Neural cell (in vitro differentiated cells): ENCODE results near the gene EPHX1. TPM values are rescaled to one million over a fixed set of nuclear protein-coding genes. Genes with fewer than 3 reads are reported as not detected.

Experiments
- H2AFZ ChIP-seq: fragments of 200-600, 300-800 bp; sonication (generic), shearing (Covaris generic); 2 replicates; pipeline ENCODE4 v1.6.0; 2014; ENCODE audit warnings: low read depth, mild to moderate bottlenecking, antibody characterized with exemption, low read length, moderate library complexity
- H3F3A ChIP-seq: fragments of 200-600 bp; shearing (Covaris generic); 2 replicates; pipeline ENCODE4 v1.6.1; 2016; ENCODE audit warnings: mild to moderate bottlenecking, moderate library complexity, mixed read lengths, antibody characterized with exemption, low read length; ENCODE audit not compliant: insufficient read depth, poor library complexity, severe bottlenecking
- H3K27ac ChIP-seq: fragments of 200-600, 300-800 bp; sonication (generic), shearing (Covaris generic); 2 replicates; pipeline ENCODE4 v1.5.1; 2014; ENCODE audit warnings: mild to moderate bottlenecking, low read length, moderate library complexity
- H3K27me3 ChIP-seq: fragments of 300-800, 200-600 bp; sonication (generic), shearing (Covaris generic); 2 replicates; pipeline ENCODE4 v1.6.0; 2014; ENCODE audit warnings: mild to moderate bottlenecking, low read depth, low read length, moderate library complexity; ENCODE audit not compliant: insufficient read depth
- H3K36me3 ChIP-seq: fragments of 300-800, 200-600 bp; sonication (generic), shearing (Covaris generic); 2 replicates; pipeline ENCODE4 v1.5.1; 2014; ENCODE audit warnings: mild to moderate bottlenecking, antibody characterized with exemption, low read length, moderate library complexity; ENCODE audit not compliant: insufficient read depth
- H3K4me2 ChIP-seq: fragments of 300-800, 200-600 bp; sonication (generic), shearing (Covaris generic); 2 replicates; pipeline ENCODE4 v1.6.0; 2014; ENCODE audit warnings: mild to moderate bottlenecking, low read length
- H3K4me3 ChIP-seq: fragments of 300-800, 200-600 bp; sonication (generic), shearing (Covaris generic); 2 replicates; pipeline ENCODE4 v1.5.1; 2014; ENCODE audit warnings: mild to moderate bottlenecking, low read length, moderate library complexity
- H3K79me2 ChIP-seq: fragments of 200-600 bp; shearing (Covaris generic); replicated peaks from 2 replicates; pipeline ENCODE4 v1.6.0; 2014; ENCODE audit warnings: mild to moderate bottlenecking, low read length, moderate library complexity; ENCODE audit not compliant: insufficient read depth
- H3K9ac ChIP-seq: fragments of 300-800, 200-600 bp; sonication (generic), shearing (Covaris generic); 2 replicates; pipeline ENCODE4 v1.6.1; 2016; ENCODE audit warnings: mild to moderate bottlenecking, low read length, mixed read lengths
- H3K9me2 ChIP-seq: fragments of 200-600 bp; shearing (Covaris generic); 2 replicates; pipeline ENCODE4 v1.6.1; 2016; ENCODE audit warnings: mild to moderate bottlenecking, low read length, mixed read lengths; ENCODE audit not compliant: insufficient read depth
- H3K9me3 ChIP-seq: fragments of 200-600, 300-800 bp; sonication (generic), shearing (Covaris generic); 2 replicates; pipeline ENCODE4 v1.6.1; 2016; ENCODE audit warnings: mild to moderate bottlenecking, mixed run types, low read length, moderate library complexity, mixed read lengths
- H4K20me1 ChIP-seq: fragments of 200-600 bp; shearing (Covaris generic); 2 replicates; pipeline ENCODE4 v1.6.1; 2016; ENCODE audit warnings: mild to moderate bottlenecking, mixed run types; ENCODE audit not compliant: insufficient read depth
- EP300 ChIP-seq: fragments of 450-650 bp; conservative IDR thresholded peaks from 2 replicates; pipeline ENCODE4 v1.6.1; 2014; ENCODE audit warnings: antibody characterized with exemption, mild to moderate bottlenecking, moderate library complexity; ENCODE audit not compliant: poor library complexity, severe bottlenecking
- EZH2 ChIP-seq: fragments of 200-600, 300-800 bp; shearing (Covaris generic), sonication (generic); IDR thresholded peaks from 2 replicates; pipeline ENCODE4 v1.6.1; 2014; ENCODE audit warnings: antibody characterized with exemption, low read length, borderline replicate concordance, mild to moderate bottlenecking; ENCODE audit not compliant: insufficient read depth, poor library complexity, severe bottlenecking
- MXI1 ChIP-seq: fragments of 450-650 bp; conservative IDR thresholded peaks from 2 replicates; pipeline ENCODE4 v1.6.1; 2014; ENCODE audit warnings: antibody characterized with exemption, mild to moderate bottlenecking; ENCODE audit not compliant: poor library complexity, severe bottlenecking
- POLR2AphosphoS5 ChIP-seq: IDR thresholded peaks from 2 replicates; pipeline ENCODE4 v1.6.1; 2012
- RAD21 ChIP-seq: fragments of 450-650 bp; conservative IDR thresholded peaks from 2 replicates; pipeline ENCODE4 v1.6.1; 2014; ENCODE audit warnings: antibody characterized with exemption, mild to moderate bottlenecking, moderate library complexity
- SMC3 ChIP-seq: fragments of 450-650 bp; conservative IDR thresholded peaks from 2 replicates; pipeline ENCODE4 v1.6.1; 2014; ENCODE audit warnings: antibody characterized with exemption, mild to moderate bottlenecking, moderate library complexity; ENCODE audit not compliant: poor library complexity
- TAF1 ChIP-seq: IDR thresholded peaks from 2 replicates; pipeline ENCODE4 v1.6.1; 2012; ENCODE audit warnings: low read depth
- polyA plus RNA-seq: library from polyadenylated mRNA; depleted of rRNA; stranded (reverse); fragments of >200 nt; gene quantifications from 2 replicates; pipeline ENCODE4 v1.2.3, GENCODE V29; 2014
- TF ChIP-seq, protein P1 (sequence below): IDR thresholded peaks from 2 replicates; pipeline ENCODE4 v1.6.1; 2012; ENCODE audit warnings: borderline replicate concordance
- TF ChIP-seq, protein P2 (sequence below): fragments of 450-650 bp; IDR thresholded peaks from 2 replicates; pipeline ENCODE4 v1.5.1; 2014; ENCODE audit warnings: antibody characterized with exemption, mild to moderate bottlenecking, moderate library complexity; ENCODE audit not compliant: poor library complexity, severe bottlenecking

EPHX1 gene
- polyA plus RNA-seq, 1 donor from 2014 or later = 8.7 TPM

DNA sequence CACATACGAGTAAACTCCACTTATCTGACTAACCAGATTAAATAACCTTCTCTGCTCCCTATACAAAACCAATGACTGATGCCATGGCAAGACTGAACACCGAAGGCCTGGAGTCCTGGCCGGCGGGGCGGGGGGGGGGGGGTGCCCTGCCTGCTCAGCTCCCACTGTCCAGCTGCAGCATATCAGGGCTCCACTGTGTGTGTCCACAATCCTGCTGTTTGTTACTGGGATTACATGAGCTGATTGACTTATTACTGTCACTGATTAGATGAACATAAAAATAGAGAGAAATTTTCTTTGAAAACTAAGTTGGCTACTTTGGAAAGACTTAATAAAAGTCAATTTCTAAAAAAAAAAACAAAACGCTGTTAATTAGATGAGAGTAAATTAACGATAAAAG is 47.3 kb downstream of the EPHX1 start:
- Histone ChIP-seq H2AFZ (no peak overlapping the region), H3K9ac (no peak overlapping the region), H3F3A (no peaks in the 10 kb centered on the region), H3K36me3 (no peaks in the 10 kb centered on the region), H3K79me2 (no peaks in the 10 kb centered on the region), H4K20me1 (no peaks in the 10 kb centered on the region), H3K9me3 (no peaks in the 10 kb centered on the region), H3K9me2 (no peaks in the 10 kb centered on the region), H3K27ac (no peak overlapping the region), H3K27me3 (no peaks in the 10 kb centered on the region), H3K4me3 (no peak overlapping the region), H3K4me2 (no peak overlapping the region)
- TF ChIP-seq EZH2 (no peak), TAF1 (no peak), POLR2AphosphoS5 (no peak), SMC3 (no peak), MXI1 (no peak), RAD21 (no peak), EP300 (no peak)
- TF ChIP-seq, protein P1, sequence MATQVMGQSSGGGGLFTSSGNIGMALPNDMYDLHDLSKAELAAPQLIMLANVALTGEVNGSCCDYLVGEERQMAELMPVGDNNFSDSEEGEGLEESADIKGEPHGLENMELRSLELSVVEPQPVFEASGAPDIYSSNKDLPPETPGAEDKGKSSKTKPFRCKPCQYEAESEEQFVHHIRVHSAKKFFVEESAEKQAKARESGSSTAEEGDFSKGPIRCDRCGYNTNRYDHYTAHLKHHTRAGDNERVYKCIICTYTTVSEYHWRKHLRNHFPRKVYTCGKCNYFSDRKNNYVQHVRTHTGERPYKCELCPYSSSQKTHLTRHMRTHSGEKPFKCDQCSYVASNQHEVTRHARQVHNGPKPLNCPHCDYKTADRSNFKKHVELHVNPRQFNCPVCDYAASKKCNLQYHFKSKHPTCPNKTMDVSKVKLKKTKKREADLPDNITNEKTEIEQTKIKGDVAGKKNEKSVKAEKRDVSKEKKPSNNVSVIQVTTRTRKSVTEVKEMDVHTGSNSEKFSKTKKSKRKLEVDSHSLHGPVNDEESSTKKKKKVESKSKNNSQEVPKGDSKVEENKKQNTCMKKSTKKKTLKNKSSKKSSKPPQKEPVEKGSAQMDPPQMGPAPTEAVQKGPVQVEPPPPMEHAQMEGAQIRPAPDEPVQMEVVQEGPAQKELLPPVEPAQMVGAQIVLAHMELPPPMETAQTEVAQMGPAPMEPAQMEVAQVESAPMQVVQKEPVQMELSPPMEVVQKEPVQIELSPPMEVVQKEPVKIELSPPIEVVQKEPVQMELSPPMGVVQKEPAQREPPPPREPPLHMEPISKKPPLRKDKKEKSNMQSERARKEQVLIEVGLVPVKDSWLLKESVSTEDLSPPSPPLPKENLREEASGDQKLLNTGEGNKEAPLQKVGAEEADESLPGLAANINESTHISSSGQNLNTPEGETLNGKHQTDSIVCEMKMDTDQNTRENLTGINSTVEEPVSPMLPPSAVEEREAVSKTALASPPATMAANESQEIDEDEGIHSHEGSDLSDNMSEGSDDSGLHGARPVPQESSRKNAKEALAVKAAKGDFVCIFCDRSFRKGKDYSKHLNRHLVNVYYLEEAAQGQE = no peak
- TF ChIP-seq, protein P2, sequence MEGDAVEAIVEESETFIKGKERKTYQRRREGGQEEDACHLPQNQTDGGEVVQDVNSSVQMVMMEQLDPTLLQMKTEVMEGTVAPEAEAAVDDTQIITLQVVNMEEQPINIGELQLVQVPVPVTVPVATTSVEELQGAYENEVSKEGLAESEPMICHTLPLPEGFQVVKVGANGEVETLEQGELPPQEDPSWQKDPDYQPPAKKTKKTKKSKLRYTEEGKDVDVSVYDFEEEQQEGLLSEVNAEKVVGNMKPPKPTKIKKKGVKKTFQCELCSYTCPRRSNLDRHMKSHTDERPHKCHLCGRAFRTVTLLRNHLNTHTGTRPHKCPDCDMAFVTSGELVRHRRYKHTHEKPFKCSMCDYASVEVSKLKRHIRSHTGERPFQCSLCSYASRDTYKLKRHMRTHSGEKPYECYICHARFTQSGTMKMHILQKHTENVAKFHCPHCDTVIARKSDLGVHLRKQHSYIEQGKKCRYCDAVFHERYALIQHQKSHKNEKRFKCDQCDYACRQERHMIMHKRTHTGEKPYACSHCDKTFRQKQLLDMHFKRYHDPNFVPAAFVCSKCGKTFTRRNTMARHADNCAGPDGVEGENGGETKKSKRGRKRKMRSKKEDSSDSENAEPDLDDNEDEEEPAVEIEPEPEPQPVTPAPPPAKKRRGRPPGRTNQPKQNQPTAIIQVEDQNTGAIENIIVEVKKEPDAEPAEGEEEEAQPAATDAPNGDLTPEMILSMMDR = no peak

DNA sequence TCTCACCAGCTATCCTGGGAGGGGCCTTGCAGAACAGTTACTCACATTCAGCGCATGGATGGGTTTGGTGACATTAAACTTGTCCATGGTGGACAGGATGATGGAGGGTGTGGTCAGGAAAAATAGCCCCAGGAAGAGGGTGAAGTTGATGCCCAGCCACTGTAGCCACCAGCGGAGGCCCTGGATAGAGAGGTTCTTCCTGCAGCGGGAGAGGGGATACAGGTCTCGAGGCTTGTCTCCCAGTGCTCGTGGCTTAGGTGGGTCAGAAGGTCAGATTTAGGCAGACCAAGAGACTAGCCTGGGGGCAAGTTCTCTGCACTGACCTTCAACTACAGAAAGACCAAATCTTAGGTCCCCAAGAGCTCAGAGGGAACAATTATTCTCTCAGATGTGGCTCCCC is 49.2 kb downstream of the EPHX1 start:
- H3K27ac ChIP-seq = no peak overlapping the region
- no peak overlapping the region for H3K9ac ChIP-seq
- TF ChIP-seq TAF1 = no peak

DNA sequence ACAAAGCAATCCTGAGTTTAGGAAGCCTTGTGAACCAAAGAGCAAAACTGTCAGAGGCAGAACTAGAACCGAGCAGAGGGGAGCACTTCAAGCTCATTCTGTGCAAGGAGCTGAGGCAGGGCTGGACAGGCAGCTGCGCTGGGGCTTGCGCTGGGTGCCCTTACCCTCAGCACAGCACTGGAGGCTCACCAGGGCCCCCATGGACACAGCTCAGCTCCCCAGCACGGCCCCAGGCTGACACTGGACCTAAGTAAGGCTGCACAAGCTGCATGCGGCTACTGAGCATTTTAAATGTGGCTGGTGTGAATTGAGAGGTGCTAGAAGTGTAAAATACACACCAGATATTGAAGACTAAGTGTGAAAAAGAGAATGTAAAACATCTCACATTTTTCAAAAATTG is 50.2 kb downstream of the EPHX1 start:
- Histone ChIP-seq H3K27me3 (no peaks in the 10 kb centered on the region), H3K9ac (no peak overlapping the region), H3K27ac (no peak overlapping the region), H3K9me3 (no peaks in the 10 kb centered on the region), H3K9me2 (no peaks in the 10 kb centered on the region), H3K36me3 (no peaks in the 10 kb centered on the region), H3K79me2 (no peaks in the 10 kb centered on the region), H3K4me3 (no peak overlapping the region), H4K20me1 (no peaks in the 10 kb centered on the region), H3F3A (no peaks in the 10 kb centered on the region), H3K4me2 (no peak overlapping the region), H2AFZ (no peak overlapping the region)
- TF ChIP-seq EP300 (no peak), SMC3 (no peak), TAF1 (no peak)

More for the DNA sequence above, 49.2 kb downstream of the EPHX1 start:
- no peak overlapping the region for H2AFZ ChIP-seq
- H3K9me2 ChIP-seq = no peaks in the 10 kb centered on the region
- no peaks in the 10 kb centered on the region for H4K20me1 ChIP-seq
- no peaks in the 10 kb centered on the region for H3K27me3 ChIP-seq
- H3K4me2 ChIP-seq = no peak overlapping the region
- H3F3A ChIP-seq = no peaks in the 10 kb centered on the region
- no peaks in the 10 kb centered on the region for H3K79me2 ChIP-seq
- no peaks in the 10 kb centered on the region for H3K36me3 ChIP-seq
- H3K4me3 ChIP-seq = no peak overlapping the region
- no peaks in the 10 kb centered on the region for H3K9me3 ChIP-seq
